NB4 (cell line): ENCODE results near the gene SSBP3.

Experiments used
- DNase-seq: peaks from one replicate; pipeline ENCODE4 v3.0.0; 2010; ENCODE audit warnings: low read depth
- H3K4me3 ChIP-seq: one replicate; pipeline ENCODE4 v1.5.1; 2011; ENCODE audit warnings: mild to moderate bottlenecking, low read depth, low read length, moderate library complexity
- CTCF ChIP-seq: IDR thresholded peaks from one replicate; pipeline ENCODE4 v1.5.1; 2012; ENCODE audit warnings: low read depth, low read length
- MYC ChIP-seq: IDR thresholded peaks from 2 replicates; pipeline ENCODE4 v1.6.1; 2011; ENCODE audit warnings: low read depth, low read length
- POLR2A ChIP-seq: IDR thresholded peaks from 2 replicates; pipeline ENCODE4 v1.6.1; 2011; ENCODE audit warnings: mild to moderate bottlenecking; ENCODE audit not compliant: insufficient read length; ENCODE audit errors: extremely low read depth
- TF ChIP-seq, protein P1 (sequence below): IDR thresholded peaks from 2 replicates; pipeline ENCODE4 v1.6.1; 2011; ENCODE audit warnings: low read depth, low read length

The SSBP3 gene

GRCh38 chr1:54274881-54275280, 131.3 kb downstream of the SSBP3 start:
- TF ChIP-seq, protein P1, sequence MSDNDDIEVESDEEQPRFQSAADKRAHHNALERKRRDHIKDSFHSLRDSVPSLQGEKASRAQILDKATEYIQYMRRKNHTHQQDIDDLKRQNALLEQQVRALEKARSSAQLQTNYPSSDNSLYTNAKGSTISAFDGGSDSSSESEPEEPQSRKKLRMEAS: no peak
- TF ChIP-seq POLR2A (no peak), MYC (no peak), CTCF (no peak)
- no peak for DNase-seq
- no peak overlapping the region for H3K4me3 ChIP-seq

DNA sequence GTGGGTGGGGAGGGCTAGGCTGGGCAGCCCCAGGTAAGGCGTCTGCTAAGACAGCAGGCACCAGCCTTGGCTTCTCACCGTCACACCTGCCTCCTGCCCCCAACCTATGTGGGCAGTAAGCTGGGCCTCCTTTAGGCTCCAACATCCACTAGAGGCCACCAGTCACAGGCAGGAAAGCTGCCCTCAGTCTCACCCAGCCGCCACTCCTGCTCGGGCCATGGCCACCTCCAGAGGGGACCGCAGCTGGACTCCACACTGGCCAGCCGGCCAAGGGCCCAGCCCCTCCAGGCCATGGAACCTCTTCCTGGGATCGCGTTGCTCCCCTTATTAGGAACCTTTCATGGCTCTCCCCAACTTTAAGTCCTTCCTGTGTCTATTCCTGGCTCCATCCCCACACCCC, 131.7 kb downstream of the SSBP3 start:
- no peak overlapping the region for H3K4me3 ChIP-seq
- TF ChIP-seq MYC (no peak), POLR2A (no peak), CTCF (no peak)
- TF ChIP-seq, protein P1: no peak
- no peak for DNase-seq

DNA sequence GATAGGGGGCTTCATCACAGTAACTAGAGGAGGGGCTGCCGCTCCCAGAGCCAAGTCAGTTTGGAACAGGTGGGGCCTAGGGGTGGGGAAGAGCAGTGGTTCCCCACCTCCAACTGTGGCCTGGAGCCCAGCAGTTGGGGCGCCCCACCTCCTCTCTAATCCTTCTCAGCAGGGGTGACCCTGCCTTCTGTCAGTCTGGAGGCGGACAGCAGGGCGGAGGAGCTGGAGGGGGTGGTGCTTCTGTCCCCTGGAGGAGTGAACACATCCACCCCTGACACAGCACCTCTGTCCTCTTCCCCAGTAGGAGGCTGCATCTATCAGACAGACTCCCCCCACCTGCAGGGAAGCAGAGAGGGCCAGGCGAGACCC, 132.4 kb downstream of the SSBP3 start:
- no peak overlapping the region for H3K4me3 ChIP-seq
- TF ChIP-seq POLR2A (no peak), CTCF (no peak), MYC (no peak)
- TF ChIP-seq, protein P1: no peak
- DNase-seq: no peak

GRCh38 chr1:54273092-54273794, 133.0 kb downstream of the SSBP3 start:
- TF ChIP-seq MYC (no peak), POLR2A (no peak), CTCF (no peak)
- TF ChIP-seq, protein P1: no peak
- no peak for DNase-seq
- H3K4me3 ChIP-seq: no peak overlapping the region

DNA sequence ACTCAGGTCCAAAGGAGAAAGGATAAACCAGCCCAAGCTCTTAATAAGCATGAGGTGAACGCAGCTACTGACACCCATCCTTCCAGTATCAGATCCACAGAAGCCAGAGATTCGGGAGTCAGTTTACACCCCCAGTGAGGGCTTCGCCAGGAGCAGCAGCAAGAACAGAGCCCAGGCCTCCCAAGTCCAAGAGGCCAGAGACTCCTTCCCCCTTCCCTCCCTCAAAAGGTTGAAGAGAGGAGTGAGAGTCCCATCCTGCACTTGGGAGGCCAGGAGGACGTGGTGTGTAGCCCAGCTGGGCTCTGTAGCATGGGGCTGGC, 133.5 kb downstream of the SSBP3 start:
- H3K4me3 ChIP-seq: no peak overlapping the region
- no peak for DNase-seq

More for the DNA sequence above, 133.5 kb downstream of the SSBP3 start:
- TF ChIP-seq, protein P1: no peak
- TF ChIP-seq POLR2A (no peak), MYC (no peak), CTCF (no peak)
